Activated CD4-positive, alpha-beta T cell treated with anti-CD3 and anti-CD28 coated beads, Interleukin-2, amount 50 U/mL, for 4 hours (primary cell): Measurements from ENCODE around the gene C14orf132.
A peak's percentile ranks its signal among the peaks of the same experiment; 100 is the strongest.

Experiments
- DNase-seq, 2 experiments: peaks; one replicate each; pipeline ENCODE4 v3.0.0-alpha.2; 2020

The C14orf132 gene

DNA sequence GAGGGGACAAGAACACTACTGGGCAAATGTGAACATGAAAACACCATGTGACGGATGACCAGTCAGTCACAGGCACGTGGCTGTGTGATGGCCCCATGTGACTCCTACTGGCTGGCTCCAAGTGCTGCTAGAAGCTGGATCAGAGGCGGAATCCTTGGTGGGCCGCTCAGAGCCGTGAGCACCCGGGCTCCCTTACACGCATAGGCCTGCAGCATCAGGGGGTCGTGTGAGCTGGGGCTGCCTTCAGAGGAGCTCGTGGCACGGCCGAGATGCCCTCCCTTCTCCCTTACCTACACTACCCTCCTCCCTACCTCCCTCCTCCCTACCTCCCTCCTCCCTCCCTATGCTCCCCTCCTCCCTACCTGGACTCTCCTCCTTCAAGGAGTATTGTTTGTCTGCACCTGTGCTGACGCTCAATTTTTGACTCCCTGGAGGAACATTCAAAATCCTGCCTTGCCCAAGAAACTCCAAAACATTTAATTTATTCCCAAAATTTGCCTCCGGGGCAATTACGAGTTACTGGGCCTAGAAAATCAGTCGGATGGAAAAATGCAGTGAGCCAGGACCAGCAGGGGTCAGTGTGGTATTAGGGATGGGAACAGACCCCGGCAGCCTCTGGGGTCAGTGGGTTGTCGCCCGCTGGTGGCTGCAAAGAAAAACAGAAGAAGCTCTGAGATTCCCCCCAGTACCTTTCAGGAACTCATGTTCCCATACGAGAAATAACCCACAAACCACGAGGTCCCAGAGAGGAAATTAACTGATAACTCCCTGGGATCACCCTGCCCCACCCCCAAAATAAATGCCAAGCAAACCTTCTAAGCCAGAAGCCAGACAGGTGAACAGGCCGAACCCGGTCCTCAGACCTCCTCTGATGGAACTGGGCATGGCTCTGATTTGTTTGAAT lies 61.3 kb downstream of the C14orf132 start:
- peak; percentile 66 to 72 for DNase-seq

DNA sequence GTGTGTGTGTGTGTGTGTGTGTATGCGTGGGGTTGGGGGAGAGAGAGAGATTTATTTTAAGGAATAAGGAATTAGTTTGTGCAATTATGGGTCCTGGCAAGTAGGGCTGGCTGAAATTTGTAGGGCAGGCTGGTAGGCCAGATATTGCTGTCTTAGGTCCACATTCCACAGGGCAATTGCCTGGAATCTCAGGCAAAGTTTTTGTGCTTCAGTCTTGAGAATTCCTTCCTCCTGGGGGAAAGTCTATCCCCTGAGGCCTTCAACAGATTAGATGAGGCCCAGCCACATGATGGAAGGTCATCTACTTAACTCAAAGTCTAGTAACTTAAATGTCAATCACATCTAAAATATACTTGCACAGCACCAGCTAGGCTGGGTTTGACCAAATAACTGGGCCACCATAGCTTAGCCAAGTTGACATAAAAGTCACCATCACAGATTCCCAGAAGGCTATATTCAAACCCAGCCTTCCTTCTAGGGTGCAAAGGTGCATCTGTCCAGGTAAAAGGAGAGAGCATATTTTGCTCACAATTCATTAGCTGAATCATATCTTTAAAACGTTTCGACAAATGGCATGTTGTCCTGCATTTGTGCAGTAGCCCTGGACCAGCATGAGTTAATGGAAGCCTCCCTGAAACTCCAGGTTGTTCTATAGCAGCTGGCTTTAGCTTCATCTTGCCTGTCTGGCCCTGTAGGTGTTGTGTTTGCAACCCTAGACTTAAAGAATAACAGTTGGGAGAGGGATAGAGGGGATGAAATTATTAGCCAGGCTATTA lies 63.1 kb downstream of the C14orf132 start:
- DNase-seq, result no peak

DNA sequence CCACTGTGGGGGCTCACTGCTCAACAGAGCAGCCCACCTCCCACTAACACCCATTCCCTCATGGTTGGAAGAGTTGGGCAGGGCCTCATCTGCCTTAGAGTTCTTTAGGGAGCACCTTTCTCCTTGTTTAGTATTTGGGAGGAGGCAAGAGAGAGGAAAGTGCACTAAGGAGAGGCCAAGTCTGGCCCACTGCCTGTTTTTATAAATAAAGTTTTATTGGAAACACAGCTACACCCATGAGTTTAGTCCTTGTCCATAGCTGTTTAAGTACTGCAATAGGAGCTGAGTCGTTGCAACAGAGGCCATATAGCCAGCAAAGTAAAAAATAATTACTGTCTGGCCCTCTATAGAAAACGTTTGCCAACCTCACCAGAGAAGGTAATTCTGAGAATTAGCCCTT lies 63.9 kb downstream of the C14orf132 start:
- DNase-seq, result no peak

DNA sequence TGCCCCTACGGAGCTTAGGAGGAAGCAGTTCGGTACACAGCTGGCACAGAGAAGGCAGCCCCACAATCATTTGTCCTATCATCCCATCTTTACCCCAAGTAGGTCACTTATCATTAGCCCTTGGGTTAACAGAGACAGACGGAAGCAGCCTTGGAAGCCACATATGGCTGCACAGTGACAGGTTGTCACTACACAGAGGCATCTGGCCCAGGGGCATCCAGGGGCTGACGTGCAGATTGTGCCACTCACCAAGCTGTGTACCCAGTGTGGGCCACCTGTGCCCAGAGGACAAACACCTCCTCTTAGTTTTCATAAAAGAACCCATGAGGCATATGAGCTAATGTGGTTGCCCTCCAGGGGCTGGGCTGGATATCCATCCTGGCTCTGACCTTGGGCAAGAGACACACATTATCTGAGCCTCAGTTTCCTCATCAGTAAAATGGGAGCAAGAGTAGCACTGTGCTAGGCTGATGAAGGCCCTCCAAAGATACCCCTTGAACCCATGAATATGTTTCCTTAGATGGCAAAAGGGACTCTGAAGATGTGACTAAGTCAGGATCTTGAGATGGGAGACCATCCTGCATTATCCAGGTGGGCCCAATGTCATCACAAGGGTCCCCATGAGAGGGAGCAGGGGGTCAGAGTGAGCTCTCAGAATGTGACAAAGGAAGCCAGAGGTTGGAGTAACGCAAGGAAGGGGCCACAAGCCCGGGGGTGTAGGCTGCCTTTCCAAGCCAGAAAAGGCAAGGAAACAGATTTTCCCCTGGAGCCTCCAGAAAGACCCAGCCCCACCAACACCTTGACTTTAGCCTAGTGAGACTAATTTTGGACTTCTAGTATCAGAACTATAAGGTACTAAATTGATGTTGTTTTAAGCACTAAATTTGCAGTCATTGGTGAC lies 64.6 kb downstream of the C14orf132 start:
- no peak for DNase-seq

DNA sequence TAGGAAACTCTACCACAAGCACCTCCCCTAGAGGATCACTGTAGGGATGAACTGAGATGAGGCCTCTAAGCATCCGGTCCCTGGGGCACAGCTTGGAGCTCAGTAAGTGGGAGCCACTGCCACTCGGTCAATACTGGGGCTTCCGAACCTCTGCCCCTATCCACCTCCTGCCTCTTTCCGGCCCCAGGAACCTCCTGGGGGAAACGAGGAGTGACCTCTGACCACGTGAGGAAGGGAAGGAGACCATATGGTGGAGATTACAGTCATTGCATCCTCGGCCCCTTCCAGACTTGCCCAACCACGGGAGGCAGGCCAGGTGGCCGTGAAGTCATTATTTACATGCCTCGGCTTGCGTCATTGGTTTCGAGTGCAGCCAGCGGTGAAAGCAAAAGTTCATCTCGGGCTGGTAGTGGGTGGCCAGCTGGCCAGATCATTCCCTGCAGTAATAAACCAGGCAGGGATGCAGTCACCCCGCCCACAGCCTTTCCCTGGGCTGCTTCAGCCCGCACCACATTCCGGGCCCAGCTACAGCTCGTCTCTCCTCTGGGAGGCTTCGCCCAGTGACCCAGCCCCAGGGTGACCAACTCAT lies 65.4 kb downstream of the C14orf132 start:
- no peak for DNase-seq

DNA sequence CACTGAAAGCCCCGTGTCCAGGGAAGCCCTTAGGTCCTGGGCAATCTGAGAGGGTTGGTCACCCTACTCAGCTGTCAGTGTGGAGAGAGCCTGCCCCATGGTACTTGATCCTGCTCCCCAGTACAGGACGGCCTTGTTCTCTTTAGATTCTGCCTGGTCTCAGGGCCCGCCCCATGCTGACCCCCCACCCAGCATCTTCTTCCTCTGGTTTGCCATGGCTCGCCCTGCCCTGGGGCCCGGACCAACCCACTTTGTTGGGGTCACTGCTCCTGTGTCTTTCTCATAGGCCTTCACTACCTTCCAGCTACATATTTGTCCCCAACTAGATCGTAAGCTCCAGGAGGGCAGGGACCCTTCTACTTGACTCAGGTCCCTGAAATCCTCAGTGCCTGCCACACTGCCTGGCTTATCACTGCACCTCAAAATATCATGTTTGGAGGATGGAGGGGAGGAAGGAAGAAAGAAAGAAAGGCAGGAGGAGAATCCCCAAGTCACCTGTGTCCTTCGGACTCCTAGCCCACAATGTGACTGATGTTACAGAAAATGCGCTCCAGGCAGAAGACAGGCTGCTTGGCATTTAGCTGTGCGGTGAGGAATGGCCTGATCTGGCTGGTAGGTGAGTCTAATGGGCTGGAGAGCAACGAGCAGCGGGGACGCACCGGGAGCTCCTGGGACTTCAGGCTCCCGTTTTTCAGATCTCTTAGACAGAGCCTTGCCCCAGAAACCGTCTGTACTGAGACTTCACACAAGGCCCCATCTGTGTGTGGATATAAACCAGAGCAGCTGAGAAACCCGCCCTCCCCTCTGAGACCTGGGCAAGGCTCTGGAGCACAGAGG lies 66.1 kb downstream of the C14orf132 start:
- no peak for DNase-seq

DNA sequence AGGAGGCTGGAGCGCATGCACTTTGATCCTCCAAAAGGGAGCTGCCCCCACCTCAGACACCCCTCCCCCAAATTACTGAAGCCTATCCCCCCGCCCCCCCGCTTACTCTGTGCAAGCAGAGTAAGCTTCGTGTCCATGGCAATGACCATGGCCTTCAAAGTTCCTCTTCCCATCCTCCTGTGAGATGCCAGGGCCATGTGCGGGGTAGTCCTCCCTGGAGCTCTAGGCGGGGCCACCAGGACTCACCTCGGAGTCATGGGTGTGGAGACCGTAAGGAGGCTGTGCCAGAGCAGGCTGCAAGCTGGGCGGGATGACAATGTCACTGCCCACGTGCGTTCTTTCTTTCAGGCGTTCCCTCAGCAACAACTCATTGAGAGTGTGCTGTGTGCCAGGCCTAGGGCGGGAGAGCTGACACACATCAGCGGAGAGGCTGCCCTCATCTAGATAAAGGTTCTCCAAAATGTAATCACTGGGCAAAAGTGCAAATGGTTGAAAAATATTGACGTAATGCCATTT lies 66.8 kb downstream of the C14orf132 start:
- DNase-seq, result no peak

DNA sequence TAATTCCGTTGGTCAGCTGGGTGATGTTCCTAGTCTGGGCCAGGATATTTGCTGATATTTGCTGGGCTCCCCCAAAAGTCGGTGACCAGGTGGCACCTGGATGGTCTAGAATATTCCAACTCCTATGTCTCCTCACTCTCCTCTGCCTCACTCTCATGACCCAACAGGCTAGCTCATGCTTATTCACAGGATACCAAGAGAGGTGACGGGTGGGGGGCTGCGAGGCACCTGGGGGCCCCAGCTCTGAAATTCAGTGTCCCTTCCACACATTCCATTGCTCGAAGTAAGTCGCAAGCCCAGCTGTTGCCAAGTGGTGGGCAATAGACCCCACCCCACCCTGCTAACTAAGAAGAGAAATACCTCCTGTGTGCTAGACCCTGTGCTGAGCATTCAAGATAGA lies 67.7 kb downstream of the C14orf132 start:
- DNase-seq, result no peak

DNA sequence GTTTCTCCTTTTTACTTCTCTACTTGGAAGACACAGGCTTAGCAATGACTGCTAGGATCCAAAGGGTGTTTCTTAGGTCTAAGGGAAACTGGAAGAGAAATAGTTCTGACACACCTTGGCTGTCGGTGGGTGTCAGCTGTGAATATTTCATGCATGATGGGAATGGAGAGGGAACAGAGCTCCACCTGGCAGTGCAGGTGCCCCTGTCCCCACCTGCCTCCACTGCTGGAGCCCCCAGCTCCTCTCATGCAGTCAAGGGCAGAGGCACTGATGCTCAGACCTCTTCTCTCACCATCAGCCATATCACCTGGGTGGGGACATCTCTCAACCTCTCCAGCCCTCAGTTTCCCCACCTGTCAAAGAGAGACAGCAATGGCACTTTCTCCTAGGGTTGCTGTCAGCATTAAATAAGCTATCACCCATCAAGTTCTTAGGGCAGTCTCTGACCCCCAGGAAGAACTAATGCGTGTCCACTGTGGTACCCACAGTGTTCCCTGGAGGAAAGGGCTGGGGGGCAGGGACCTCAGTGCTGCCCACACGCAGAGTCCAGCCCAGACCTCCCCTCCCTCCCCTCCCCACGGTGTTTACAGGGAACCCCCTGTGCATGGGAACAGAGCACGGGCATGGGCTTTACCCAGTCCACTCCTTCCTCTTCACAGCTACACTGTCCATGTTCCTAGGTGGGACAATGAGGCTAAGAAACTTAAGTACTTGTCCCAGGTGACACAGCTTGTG lies 69.1 kb downstream of the C14orf132 start:
- no peak for DNase-seq

DNA sequence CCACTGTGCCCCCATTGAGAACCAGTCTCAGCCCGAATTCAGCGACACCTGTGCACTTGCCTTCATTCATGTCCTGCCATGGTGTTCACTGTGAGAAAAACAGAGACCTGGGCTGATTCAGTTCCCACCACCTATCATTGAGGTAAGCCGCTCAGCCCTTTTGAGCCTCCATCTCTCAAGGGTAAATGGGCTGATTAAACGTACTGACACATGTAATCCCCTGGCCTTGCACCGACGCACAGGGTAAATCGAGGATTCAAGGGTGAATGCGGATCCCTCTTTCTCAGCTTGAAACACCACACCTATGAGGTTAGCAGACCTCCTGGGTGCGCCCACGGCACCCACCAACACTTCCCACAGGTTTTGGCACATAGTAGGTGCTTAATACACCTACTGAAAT lies 69.7 kb downstream of the C14orf132 start:
- DNase-seq, result no peak

DNA sequence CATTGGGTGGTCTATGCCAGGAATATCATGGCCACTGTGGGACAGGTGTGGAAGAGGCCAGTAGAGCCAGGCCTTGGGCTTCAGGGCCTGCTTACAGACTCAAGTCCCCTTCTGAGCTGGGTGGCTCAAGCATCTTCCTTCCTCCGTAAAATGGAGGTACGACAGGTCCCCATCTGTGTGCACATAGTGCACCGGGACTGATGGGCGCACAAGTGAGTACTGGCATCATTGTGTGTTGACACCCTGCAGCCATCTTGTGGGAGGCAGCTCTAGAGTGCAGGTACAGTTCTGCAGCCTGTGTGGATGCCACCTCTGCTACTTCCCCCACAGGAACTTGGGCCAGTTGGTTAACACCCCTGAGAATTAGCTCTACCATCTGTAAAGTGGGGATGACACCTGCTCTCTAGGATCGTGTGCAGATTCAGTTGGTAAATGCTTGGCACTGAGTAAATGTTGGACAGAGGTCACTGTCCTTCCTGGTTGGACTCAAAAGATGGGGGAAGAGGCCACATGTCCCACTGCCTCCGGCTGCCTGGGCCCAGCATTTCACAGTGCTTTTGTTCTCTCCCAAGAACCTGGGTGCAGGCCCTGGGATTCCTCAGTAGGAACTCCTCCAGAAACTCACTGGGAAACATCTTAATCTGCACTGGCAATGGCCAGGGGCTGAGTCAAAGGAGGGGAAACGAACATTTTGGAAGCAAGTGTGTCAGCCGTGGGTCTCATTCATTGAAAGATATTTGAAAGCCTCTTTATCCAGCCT lies 70.6 kb downstream of the C14orf132 start:
- DNase-seq, result no peak

DNA sequence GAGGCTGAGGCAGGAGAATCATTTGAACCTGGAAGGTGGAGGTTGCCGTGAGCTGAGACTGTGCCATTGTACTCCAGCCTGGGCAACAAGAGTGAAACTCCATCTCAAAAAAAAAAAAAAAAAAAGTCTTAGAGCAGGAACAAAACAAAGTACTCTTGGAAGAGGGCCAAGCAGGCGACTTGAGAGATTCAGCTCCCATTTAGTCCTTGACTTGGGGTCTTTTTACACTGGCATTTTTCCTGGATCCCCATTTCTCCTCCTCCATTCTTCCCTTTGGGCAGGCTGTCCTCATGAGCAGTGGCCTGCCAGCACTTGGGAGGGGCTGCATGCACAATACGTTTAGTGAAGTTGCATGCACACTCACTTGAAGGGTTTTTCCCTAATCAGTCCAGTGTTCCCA lies 72.9 kb downstream of the C14orf132 start:
- DNase-seq, result no peak

DNA sequence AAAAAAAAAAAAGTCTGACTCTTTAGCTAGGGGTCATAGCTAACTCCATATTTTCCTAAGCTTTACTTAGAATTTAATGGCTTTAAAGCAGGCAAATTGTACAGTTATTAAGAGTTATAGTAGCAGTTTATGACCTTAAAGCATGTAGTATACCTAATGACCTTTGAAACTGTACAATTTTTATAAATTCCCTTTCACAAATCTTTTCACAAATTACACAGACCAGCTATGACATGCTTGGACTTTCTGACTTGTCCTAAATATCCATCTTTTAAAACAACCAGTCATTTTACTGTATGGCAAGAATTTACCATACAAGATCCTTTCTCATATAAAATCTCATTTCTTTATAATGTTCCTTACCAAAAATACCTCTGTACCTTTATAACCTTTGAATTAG lies 74.8 kb downstream of the C14orf132 start:
- DNase-seq, result no peak

DNA sequence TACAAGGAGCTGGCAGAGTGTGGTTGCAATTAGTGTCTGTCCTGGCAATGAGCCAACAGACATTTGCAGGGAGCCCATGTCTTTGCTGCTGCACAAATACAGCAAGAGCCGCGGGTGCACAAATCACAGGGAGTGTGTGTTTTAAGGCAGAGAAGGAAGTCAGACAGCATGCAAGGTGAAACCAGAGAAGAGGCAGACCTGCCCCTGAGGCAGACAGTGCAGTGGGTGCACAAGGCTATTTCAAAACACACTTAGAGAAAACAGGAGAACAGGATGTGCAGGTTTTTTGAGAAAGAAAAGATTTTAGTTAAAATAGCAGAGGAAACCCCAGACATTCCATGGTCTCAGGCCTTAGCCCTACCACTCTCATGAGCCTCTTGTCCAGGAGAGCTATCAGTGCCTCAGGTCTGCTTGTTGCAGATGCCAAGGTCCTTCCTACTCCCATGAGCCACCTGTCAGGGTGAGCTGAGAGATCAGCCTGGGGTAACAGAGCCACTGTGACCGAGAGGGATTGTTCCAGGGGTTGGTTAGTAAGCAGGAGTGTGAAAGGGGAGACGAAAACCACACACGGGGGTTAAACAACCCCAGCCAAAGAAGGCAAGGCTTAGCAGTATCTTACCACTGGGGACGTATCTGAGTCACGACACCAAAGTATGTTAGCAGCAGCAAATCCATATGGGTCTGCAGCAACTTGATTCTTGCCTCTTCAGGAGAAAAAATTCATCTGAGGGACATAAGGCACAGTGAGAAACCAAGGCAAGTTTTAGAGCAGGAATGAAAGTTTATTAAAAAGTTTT lies 78.1 kb downstream of the C14orf132 start:
- DNase-seq, result no peak

DNA sequence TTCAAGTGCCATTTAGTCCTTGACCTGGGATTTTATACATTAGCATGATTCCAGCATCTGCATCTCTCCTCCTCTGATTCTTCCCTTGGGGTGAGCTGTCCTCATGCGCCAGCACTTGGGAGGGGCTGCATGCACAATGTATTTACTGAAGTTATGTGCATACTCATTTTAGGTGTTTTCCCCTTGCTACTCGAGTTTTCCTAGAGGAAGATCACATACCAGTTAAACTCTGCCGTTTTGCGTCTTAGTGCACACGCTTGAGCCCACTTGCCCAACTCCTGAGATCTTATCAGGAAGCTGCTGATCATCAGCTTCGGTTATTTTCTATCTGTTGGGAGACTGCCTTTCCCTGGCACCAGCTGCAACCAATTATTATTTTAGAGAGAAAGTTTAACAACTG lies 78.8 kb downstream of the C14orf132 start:
- DNase-seq, result no peak

DNA sequence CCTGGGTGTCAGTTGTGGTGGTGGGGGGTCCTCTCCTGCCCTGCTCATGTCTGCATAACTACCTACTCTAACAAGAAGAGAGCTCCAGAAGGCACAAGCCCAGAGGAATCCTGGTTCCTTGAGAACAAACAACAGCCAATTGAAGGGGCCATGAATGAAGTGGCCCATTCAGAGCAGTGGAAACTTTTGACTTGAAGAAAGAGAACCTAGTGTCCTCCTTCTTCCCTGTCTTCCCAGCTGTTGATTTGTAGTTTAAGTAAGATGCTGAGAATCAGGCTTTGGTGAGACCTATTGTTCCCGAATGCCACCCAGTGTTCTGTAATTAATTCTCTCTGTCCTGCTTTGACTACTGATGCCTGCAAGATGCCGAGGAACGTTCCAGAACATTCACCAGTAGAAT lies 79.2 kb downstream of the C14orf132 start:
- DNase-seq, result no peak

DNA sequence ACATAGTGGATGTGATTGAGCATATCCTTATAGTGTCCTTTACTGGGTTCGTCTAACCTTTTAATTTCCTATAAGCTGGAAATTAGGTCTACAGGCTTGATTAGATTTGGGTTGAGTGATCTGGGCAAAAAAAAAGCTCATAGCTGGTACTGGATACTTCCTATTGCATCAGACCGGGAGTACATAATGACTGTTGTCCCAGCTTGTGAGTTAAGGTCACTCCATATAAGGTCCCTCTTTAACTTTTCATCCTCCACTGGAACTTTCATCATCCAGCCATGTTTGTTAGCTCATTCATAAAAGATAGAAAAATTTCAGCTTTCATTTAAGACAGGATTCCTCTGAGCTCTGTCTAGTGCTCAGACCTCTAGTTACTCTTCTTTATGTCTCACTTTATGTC lies 80.8 kb downstream of the C14orf132 start:
- no peak for DNase-seq

DNA sequence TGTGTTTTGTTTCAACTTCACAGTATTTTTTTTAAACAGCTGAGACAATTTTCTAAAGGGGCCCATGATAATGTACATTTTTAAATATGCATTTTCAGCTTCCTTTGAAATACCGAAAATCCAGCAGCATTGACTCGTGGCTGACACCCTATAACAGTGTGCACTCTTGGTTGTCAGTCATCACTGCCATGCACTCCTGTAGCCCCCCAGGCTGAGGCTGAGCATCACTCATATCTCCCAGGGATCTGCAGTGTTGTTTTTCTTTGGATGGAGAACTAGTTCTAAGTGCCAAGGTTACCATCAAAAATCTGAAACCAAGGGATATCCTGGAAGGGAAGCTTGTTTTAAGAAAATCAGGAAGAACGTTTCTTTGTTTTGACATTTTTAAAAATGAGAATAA lies 81.2 kb downstream of the C14orf132 start:
- no peak for DNase-seq

DNA sequence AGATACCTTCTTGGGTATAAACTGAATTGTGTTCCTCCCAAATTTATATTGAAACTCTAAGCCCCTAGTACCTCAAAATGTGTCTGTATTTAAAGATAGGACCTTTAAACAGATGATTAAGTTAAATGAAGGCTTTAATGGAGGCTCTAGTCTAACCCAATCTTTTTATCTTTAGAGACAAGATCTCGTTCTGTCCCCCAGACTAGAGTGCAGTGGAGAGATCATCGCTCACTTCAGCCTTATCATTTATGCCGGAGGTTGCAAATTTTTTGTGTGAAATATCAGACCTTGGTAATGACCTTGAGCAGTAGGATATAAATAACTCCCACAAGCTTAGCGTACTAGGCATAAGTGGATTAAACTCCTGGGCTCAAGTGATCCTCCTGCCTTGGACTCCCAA lies 81.8 kb downstream of the C14orf132 start:
- DNase-seq, result no peak
